Measurements from ENCODE around the gene ABHD17A. TPM values are rescaled to one million over a fixed set of nuclear protein-coding genes. Genes with fewer than 3 reads are reported as not detected.
"Not testable (repeated sequence)": the region's sequence is repeated elsewhere in the genome, so short reads cannot be mapped to it uniquely, and the experiment has no call there.

The ABHD17A gene
- total RNA-seq, 1 experiment from 2014 or later: 42.1 TPM

DNA sequence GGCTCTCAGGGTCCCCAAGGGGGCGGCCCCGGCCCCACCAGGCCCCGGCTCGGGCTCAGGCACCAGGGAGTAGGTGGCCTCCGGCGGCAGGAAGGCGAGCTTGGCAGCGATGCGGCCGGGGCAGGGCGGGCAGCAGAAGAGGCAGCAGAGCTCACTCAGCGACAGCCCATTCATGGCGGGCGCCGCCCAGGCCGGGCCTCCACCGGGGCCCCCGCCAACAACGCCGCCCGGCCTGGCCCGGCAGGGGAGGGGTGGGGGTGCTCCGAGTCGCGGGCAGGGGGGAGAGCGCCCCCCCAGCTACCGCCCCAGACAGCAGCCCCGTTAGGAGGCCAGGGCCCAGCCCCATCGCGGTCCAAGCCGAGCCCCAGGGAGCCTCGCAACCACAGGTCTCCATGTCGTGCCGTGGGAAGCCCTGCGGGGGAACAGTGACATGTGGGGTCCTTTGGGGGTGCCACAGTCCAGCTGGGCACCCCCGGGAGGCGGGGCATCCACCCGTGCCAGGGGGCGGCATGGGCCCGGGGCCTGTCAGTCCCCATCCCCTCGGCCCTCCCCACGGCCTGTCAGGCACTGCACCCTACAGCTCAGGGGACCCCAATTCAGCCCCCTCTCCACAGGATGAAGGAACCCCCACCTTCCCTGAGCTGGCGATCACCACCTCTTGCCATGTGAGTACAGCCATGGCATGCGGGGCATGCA, 3.8 kb downstream of the ABHD17A start:
- not testable (repeated sequence) for DNase-seq (ENCODE audit: low read depth)

DNA sequence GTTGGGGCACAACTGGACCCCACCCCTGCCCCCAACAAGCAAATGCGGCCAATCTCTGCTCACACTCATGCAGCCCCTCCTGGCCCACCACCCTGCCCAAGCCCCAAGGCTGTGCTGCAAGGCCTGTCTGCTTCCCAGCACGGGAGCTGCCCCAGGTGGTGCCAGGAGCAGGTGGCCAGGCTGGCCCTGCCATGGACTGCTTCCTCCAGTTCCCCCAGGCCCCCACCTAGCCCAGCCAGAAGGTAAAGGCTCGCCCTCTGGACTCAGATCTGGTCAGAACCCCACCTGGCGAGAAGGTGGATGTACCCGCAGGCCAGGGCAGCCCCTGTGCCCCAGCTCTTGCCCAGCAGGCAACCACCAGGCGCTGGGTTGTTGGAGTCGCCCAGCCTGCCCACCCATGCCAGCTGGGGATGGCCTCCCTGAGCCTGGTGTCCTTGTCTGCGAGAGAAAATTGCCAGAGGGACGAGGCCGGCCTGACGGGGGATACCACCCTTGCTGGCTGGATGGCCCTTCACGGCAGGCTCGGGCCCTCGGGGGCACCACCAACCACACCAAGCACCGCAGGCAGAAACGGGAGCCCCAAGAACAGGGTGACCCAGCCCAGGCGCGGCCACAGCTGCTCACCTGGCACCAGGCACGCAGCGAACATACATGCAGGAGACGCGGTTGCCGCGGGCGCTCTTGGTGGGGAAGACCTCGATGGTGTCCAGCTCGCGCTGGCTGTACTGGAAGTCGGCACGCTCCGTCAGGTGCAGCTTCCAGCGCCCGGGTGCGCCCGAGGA, 4.5 kb downstream of the ABHD17A start:
- no peak for DNase-seq (ENCODE audit: low read depth)

DNA sequence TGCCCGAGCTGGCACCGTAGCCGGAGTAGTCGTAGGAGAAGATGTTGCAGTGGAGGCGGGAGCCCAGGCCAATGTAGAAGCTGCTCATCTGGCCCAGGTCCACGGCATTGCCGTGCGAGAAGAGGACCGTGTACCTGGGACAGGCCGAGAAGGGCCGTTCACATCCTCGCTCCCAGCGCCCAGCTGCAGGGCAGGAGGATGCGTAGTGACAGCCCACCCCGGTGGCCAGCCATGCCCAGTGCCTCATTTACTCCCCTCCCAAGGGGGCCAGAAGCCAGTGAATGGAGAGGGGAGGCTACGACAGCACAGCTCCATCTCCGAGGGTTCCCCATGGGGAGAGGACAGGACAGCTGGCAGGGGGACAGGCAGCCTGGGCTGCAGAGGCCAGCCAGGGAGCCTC, 5.3 kb downstream of the ABHD17A start:
- DNase-seq (ENCODE audit: low read depth): not testable (repeated sequence)

DNA sequence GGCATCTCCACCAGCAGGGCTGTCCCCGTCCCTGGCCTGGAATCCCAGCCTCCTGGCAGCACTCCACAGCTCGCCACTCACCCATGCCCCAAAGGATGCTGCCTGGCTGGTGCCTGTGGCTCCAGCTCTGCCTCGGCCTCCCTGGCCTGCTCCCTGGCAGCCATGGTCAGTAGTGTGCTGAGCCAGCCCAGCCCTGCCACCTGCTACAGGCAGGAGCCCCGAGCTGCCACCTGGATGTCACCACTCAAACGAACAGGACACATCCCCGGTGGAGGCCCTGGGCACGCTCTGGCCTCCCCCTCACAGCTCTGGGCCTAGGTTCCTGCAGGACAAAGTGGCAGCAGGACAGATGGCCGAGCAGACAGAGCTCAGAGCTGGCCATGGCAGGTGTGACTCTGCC, 6.7 kb downstream of the ABHD17A start:
- DNase-seq (ENCODE audit: low read depth): not testable (repeated sequence)

DNA sequence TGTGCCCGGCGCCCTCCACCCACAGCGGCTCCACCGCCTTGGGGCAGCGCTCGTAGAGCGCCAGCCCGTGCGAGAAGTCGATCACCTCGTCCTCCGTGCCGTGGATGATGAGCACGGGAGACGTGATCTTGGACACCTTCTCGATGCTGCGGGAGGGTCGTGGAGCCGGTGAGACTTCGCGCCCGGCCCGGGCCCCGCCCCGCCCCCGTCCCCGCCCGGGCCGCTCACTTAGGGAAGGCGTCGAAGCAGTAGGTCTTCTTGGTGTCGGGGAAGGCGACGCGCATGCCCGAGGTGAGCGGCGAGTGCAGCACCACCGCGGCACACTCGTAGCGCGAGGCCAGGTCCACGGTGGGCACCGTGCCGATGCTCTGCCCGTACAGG, 8.0 kb downstream of the ABHD17A start:
- DNase-seq (ENCODE audit: low read depth): not testable (repeated sequence)

DNA sequence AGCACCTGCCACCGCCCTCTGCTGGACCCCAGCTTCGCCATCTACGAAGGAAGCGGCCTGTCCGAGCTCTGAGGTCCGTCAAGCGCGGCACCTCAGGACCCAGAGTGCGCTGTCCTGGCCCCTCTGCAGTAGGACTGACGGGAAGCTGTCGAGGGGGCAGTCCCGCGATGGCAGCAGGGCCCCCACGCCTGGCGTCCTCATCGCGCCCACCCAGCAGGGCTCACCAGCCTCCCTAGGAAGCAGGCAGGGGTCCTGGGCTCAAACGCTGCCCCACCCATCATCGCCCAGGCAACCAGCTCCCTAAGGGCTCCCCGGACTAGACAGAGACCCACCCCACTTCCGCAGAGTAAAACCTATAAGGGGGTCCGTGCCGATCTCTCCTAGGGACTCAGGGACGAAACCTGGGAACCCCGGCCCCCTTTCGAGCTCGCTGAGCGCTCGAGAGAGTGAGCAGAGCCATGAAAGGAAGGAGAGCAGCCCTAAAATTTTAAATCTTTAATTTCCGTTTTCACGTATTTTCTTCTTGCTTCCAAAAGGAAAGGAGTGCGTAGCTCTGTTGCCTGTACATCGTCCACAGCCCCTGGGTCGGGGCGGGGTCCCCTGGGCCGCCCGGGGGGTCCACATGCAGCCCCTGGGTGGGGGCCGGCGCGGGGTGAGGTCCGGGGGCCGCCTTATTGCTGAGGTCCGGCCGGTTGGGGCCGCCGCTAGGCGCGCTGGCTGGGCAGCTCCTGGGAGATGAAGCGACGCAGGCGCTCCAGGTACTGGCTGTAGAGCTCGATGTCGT, 8.6 kb downstream of the ABHD17A start:
- not testable (repeated sequence) for DNase-seq (ENCODE audit: low read depth)

DNA sequence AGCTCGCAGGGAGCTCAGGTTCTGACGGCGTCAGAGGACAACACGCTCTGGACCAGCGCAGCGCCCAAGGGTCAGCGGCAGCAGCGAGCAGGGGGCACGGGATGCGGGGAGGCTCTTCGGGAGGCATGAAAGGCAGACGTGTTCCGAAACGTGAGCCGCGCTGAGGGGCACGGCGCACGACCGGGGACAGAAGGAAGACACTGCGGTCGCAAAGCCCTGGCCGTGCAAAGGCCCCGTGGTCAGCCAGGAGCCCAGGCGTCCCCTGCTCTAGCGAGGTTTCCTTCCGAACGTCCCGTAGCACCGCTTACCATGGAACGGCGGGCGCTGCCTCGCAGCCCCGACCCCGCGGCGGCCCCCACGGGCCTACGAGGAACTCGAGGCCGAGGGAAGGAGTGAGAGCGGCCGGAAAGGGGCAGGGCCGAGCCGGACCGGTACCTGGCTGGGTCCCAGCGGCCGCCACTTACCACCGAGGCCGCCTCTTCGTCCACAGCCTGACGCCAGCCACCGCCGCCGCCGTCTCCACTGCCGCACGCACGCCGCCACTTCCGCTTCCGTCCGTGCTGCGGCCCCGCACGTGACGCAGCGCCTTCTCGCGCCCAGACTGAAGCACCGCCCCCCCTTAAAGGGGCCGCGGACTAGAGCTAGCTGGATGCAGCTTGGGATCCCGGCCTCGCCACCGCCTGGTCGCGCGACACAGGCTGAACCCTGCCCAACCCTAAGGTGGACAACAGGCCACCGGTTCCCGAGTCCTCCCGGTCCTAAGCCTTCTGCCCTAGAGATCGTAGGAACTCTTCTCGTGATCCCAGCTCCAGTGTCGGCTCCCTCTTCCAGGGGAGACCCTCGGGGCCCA, 9.4 kb downstream of the ABHD17A start:
- peak; percentile 89 for DNase-seq (ENCODE audit: low read depth)

DNA sequence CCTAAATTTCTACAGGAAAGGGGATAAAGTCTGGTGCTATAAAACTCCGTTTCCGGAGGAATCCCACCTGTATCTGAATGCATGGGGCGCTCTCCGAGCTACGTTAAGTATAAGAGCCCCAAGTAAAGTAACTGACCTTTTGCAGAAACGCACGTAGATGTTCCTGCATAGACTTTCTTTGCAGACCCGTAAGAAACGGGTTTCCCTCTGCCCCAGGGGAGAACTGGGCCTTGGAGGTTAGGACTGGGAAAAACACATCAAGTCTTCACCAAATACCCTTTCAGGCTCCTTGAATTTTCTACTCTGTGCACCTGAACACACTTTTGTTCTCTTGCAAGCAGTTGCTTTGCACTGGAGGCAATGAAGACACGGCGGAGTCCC, 10.0 kb downstream of the ABHD17A start:
- not testable (repeated sequence) for DNase-seq (ENCODE audit: low read depth)

DNA sequence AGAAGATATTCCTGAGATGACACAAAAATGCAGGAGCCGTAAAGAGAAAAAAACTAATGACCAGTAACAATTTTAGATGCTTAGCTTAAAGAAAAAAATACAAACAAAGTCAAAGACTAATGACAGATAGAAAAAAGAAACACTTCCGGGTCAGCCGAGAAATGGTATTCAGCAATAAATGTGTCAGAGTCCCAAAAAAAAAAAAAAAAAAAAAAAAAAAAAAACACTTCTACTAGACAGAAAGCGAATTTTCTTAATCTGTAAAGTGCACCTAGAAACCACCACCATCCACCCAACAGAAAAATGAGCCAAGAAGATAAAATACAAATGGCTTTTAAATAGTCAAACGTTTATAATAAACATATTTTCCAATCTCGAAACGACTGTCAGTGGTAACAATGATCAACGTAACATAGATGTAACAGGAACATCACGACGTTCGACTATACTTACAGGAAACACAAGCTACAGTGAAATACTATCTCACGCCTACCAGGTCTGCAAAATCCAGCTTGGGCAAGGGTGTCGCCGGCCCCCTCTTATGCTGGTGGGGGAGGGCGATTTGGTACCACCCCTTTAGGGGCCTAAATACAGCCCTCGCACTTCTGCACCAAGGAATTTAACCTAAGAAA, 10.6 kb downstream of the ABHD17A start:
- DNase-seq (ENCODE audit: low read depth): no peak

DNA sequence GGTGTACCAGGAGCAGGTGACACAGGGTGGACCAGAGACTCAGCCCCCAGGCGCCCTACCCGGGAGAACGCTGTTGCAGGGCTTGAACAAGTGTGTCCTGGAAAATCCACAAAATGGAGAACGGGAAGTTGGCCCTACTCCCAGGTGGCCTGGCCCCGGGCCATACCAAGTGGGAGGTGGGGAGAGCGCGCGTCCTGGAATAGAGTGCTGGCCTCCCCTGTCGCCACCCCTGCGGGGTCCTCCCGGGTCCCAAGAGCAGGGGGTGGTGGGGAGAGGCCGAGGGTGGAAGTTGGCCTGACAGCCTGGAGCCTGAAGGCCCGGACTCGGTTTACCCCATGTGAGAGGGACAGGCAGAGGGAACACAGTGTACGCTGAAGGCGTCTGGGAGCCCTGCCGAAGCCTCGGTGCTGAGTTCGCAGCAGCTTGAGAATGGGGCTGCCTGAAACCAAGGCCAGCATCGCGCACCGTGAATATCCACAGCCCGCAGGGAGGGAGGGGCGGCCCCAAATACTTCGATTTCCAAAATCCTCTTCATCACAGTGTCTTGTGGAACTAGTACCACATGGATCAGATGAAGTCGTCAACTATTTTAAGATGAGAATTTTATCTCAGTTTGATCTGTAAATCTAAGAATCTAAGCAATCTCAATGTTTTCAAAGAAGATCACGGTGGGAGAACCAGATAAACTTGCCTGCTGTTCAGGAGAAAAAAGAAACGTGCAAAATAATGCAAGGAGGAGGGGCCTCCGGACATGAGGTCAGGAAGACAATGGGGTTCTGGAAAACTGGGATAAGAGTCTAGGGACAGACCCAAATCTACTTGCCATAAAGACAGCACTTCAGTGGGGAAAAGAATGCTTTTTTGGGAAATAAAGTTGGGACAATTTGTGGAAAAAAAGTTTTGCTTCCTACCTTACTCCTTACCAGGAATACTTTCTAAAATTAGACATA, 11.5 kb downstream of the ABHD17A start:
- no peak for DNase-seq (ENCODE audit: low read depth)

DNA sequence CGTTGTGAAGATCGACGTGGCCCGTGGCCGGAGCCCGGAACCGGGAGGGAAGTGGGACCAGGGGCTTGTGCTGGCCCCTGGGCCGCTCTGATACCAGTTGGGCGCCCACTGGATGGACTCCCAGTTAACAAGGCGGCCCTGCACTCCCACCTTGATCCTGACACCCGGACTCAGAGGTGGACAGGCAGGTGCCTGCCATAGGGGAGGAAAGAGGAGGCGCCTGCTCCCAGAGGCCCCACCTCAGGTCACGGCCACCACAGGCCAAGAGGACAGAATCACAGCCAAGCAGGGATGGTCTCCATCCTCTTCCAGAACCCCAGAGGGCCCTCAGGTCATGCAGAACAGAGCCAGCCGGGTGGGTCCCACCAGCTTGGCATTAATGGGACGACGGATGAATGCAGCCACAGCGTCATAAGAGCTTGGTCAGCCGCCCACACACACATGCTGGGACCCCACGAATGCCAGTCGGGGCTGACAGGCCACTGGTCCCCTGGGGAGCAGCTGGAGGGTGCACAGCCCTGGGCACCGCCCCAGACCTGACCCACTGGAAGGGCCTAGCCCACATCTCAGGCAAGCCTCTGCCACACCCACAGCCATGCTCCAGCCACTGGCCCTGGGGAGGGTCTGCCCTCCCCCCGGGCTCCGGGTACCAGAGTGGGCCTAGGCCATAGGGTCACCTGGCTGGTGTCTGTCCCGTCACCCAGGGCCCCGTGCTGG, 12.3 kb downstream of the ABHD17A start:
- no peak for DNase-seq (ENCODE audit: low read depth)

DNA sequence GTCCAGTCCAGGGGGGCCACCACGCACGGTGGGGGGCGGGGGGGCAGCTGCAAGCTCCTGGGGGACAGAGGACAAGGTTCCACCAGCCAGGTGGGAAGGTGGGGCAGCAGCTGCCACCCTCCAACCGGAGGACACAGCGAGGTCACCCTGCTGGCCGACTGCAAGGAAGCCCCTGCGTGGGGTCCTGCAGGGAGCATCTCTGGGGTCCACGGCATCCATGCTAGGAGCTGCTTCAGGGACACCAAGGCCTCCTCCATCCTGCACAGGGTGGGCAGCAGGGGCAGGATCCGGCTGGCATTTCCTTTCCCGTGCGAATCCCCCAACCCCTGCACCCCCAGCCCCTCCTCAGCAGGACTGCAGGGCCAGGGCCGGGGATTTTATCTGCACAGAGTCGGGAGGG, 13.7 kb downstream of the ABHD17A start:
- no peak for DNase-seq (ENCODE audit: low read depth)

DNA sequence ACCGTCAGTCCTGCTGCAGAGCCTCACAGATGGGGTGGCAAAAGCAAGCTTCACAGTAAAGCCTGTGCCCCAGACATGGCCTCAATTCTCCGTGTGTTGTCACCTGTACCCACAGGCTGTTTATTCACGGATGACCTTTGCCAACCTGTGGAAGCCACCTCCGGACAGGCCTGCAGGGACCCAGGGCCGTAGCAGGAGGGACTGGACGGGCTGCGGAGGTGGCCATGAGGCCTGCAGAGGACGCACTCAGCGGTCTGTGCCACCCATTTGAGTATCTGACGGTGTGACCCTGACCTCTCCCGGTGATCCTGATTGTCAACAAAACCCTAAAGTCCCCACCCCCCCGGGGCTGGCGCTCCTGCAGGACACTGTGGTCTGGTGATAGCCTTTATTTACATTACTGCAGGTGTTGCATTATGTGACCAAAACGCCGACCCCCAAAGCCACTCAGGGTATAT, 14.1 kb downstream of the ABHD17A start:
- DNase-seq (ENCODE audit: low read depth): no peak

DNA sequence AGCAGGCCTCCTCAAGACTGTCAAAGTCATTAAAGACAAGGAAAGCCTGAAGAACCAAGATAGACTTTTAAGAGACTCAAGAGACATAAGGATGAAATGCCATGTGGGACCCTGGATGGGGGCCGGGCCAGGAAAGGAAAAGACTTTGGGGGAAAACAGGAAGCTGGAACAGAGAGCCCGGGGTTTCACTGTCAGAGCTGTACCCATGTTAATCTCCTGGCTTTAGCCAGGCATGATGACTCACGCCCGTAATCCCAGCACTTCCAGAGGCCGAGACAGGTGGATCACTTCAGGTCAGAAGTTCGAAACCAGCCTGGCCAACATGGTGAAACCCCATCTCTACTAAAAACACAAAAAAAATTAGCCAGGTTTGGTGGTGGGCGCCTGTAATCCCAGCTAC, 16.3 kb downstream of the ABHD17A start:
- no peak for DNase-seq (ENCODE audit: low read depth)

DNA sequence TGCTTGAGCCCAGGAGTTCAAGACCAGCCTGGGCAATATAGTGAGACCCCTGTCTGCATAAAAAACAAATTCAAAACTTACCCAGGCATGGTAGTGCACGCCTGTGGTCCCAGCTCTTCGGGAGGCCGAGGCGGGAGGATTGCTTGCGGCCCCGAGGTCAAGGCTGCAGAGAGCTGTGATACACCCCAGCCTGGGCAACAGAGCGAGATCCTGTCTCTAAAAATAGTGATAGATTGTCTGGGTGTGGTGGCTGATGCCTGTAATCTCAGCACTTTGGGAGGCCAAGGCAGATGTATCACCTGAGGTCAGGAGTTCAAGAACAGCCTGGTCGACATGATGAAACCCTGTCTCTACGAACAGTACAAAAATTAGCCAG, 18.0 kb downstream of the ABHD17A start:
- DNase-seq (ENCODE audit: low read depth): no peak

DNA sequence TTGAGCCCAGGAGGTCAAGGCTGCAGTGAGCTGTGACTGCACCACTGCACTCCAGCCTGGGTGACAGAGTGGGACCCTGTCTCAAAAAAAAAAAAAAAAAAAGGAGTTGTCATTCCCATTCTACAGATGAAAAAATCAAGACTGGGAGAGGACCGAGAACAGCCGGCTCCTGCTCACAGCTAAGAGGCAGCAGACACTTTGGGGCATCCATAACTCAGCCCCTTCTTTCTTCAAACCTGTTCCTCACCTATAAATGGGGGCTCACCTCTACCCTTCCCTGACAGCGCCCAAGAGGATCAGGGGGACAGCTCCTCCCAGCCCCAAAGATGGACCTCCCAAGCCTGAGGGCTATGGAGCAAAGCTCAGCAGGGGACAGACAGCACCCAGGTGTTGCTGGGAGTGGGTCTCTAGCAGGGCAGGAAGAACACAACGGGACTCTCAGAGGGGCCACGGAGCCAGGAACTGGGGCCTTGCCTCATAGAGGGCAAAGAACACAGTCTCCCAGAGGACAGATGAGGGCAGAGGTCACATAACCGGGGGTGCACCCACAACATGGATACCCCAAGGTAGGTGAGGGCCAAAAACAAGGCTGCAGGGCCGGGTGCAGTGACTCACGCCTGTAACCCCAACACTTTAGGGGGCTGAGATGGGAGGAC, 18.5 kb downstream of the ABHD17A start:
- no peak for DNase-seq (ENCODE audit: low read depth)

DNA sequence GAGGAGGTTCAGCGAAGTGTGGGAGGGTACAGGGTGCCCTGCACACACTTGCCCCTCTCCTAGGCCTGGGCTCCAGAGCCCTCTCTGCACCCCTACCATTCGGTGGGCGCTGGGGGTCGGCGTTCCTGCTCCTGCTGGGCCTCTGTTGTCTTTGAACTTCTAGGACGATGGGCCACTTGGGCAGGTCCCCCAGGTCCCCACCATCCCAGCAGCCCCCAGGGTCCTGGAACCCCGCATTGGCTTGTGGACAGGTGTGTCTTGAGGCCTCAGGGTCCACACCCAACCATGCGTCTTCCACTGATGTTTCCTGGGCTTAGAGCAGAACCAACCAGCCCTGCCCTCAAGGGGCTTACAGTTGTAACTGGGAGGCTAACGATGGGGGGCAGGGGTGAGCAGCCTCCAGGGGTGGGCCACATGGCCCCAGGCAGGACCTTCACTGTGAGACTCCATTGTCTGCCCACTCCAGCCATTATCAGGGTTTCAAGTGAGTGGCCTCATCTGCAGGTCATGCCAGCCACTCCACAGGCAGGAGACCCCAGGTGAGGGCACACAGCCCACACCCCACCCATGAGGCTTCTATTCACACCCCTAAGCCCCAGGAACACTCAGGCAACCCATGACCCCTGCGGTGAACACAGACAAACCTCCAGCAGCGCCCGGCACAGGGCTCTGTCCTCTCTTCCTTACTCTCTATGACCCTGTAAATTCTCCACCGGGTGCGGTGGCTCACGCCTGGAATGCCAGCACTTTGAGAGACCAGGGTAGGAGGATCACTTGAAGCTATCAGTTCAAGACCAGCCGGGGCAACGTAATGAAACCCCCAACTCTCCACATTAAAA, 19.9 kb downstream of the ABHD17A start:
- no peak for DNase-seq (ENCODE audit: low read depth)

Measured in RPMI7951 (cell line).